Neural cell (in vitro differentiated cells): ENCODE results near the gene GANC. TPM values are rescaled to one million over a fixed set of nuclear protein-coding genes. Genes with fewer than 3 reads are reported as not detected.

Experiments used
- H2AFZ ChIP-seq: fragments of 200-600, 300-800 bp; sonication (generic), shearing (Covaris generic); 2 replicates; pipeline ENCODE4 v1.6.0; 2014; ENCODE audit warnings: low read depth, mild to moderate bottlenecking, antibody characterized with exemption, low read length, moderate library complexity
- H3F3A ChIP-seq: fragments of 200-600 bp; shearing (Covaris generic); 2 replicates; pipeline ENCODE4 v1.6.1; 2016; ENCODE audit warnings: mild to moderate bottlenecking, moderate library complexity, mixed read lengths, antibody characterized with exemption, low read length; ENCODE audit not compliant: insufficient read depth, poor library complexity, severe bottlenecking
- H3K27ac ChIP-seq: fragments of 200-600, 300-800 bp; sonication (generic), shearing (Covaris generic); 2 replicates; pipeline ENCODE4 v1.5.1; 2014; ENCODE audit warnings: mild to moderate bottlenecking, low read length, moderate library complexity
- H3K27me3 ChIP-seq: fragments of 300-800, 200-600 bp; sonication (generic), shearing (Covaris generic); 2 replicates; pipeline ENCODE4 v1.6.0; 2014; ENCODE audit warnings: mild to moderate bottlenecking, low read depth, low read length, moderate library complexity; ENCODE audit not compliant: insufficient read depth
- H3K36me3 ChIP-seq: fragments of 300-800, 200-600 bp; sonication (generic), shearing (Covaris generic); 2 replicates; pipeline ENCODE4 v1.5.1; 2014; ENCODE audit warnings: mild to moderate bottlenecking, antibody characterized with exemption, low read length, moderate library complexity; ENCODE audit not compliant: insufficient read depth
- H3K4me2 ChIP-seq: fragments of 300-800, 200-600 bp; sonication (generic), shearing (Covaris generic); 2 replicates; pipeline ENCODE4 v1.6.0; 2014; ENCODE audit warnings: mild to moderate bottlenecking, low read length
- H3K4me3 ChIP-seq: fragments of 300-800, 200-600 bp; sonication (generic), shearing (Covaris generic); 2 replicates; pipeline ENCODE4 v1.5.1; 2014; ENCODE audit warnings: mild to moderate bottlenecking, low read length, moderate library complexity
- H3K79me2 ChIP-seq: fragments of 200-600 bp; shearing (Covaris generic); replicated peaks from 2 replicates; pipeline ENCODE4 v1.6.0; 2014; ENCODE audit warnings: mild to moderate bottlenecking, low read length, moderate library complexity; ENCODE audit not compliant: insufficient read depth
- H3K9ac ChIP-seq: fragments of 300-800, 200-600 bp; sonication (generic), shearing (Covaris generic); 2 replicates; pipeline ENCODE4 v1.6.1; 2016; ENCODE audit warnings: mild to moderate bottlenecking, low read length, mixed read lengths
- H3K9me2 ChIP-seq: fragments of 200-600 bp; shearing (Covaris generic); 2 replicates; pipeline ENCODE4 v1.6.1; 2016; ENCODE audit warnings: mild to moderate bottlenecking, low read length, mixed read lengths; ENCODE audit not compliant: insufficient read depth
- H3K9me3 ChIP-seq: fragments of 200-600, 300-800 bp; sonication (generic), shearing (Covaris generic); 2 replicates; pipeline ENCODE4 v1.6.1; 2016; ENCODE audit warnings: mild to moderate bottlenecking, mixed run types, low read length, moderate library complexity, mixed read lengths
- H4K20me1 ChIP-seq: fragments of 200-600 bp; shearing (Covaris generic); 2 replicates; pipeline ENCODE4 v1.6.1; 2016; ENCODE audit warnings: mild to moderate bottlenecking, mixed run types; ENCODE audit not compliant: insufficient read depth
- EP300 ChIP-seq: fragments of 450-650 bp; conservative IDR thresholded peaks from 2 replicates; pipeline ENCODE4 v1.6.1; 2014; ENCODE audit warnings: antibody characterized with exemption, mild to moderate bottlenecking, moderate library complexity; ENCODE audit not compliant: poor library complexity, severe bottlenecking
- EZH2 ChIP-seq: fragments of 200-600, 300-800 bp; shearing (Covaris generic), sonication (generic); IDR thresholded peaks from 2 replicates; pipeline ENCODE4 v1.6.1; 2014; ENCODE audit warnings: antibody characterized with exemption, low read length, borderline replicate concordance, mild to moderate bottlenecking; ENCODE audit not compliant: insufficient read depth, poor library complexity, severe bottlenecking
- RAD21 ChIP-seq: fragments of 450-650 bp; conservative IDR thresholded peaks from 2 replicates; pipeline ENCODE4 v1.6.1; 2014; ENCODE audit warnings: antibody characterized with exemption, mild to moderate bottlenecking, moderate library complexity
- REST ChIP-seq: IDR thresholded peaks from 2 replicates; pipeline ENCODE4 v1.6.1; 2012; ENCODE audit warnings: borderline replicate concordance
- SMC3 ChIP-seq: fragments of 450-650 bp; conservative IDR thresholded peaks from 2 replicates; pipeline ENCODE4 v1.6.1; 2014; ENCODE audit warnings: antibody characterized with exemption, mild to moderate bottlenecking, moderate library complexity; ENCODE audit not compliant: poor library complexity
- TAF1 ChIP-seq: IDR thresholded peaks from 2 replicates; pipeline ENCODE4 v1.6.1; 2012; ENCODE audit warnings: low read depth
- polyA plus RNA-seq: library from polyadenylated mRNA; depleted of rRNA; stranded (reverse); fragments of >200 nt; gene quantifications from 2 replicates; pipeline ENCODE4 v1.2.3, GENCODE V29; 2014

Gene GANC
- polyA plus RNA-seq, 1 donor from 2014 or later = 6.0 TPM

GRCh38 chr15:42232606-42233005, 40.4 kb upstream of the GANC start:
- H2AFZ ChIP-seq = no peak overlapping the region
- no peaks in the 10 kb centered on the region for H4K20me1 ChIP-seq
- no peaks in the 10 kb centered on the region for H3F3A ChIP-seq
- no peak overlapping the region for H3K27ac ChIP-seq
- no peaks in the 10 kb centered on the region for H3K9me2 ChIP-seq
- H3K4me2 ChIP-seq = no peak overlapping the region
- no peaks in the 10 kb centered on the region for H3K9me3 ChIP-seq
- H3K9ac ChIP-seq = no peak overlapping the region
- no peaks in the 10 kb centered on the region for H3K79me2 ChIP-seq
- no peaks in the 10 kb centered on the region for H3K27me3 ChIP-seq
- peaks cover 15% of the 10 kb centered on the region for H3K36me3 ChIP-seq
- TF ChIP-seq REST = no peak
- TF ChIP-seq TAF1 = no peak
- TF ChIP-seq RAD21 = no peak
- no peak for TF ChIP-seq EP300
- TF ChIP-seq EZH2 = no peak
- no peak overlapping the region for H3K4me3 ChIP-seq

- TF ChIP-seq EP300 = no peak
- no peak for TF ChIP-seq REST
- TF ChIP-seq TAF1 = no peak
- no peak for TF ChIP-seq SMC3
- H2AFZ ChIP-seq = no peak overlapping the region
- H3K27me3 ChIP-seq = no peaks in the 10 kb centered on the region
- H4K20me1 ChIP-seq = no peaks in the 10 kb centered on the region
- no peak overlapping the region for H3K4me2 ChIP-seq
- H3K36me3 ChIP-seq = peaks cover 15% of the 10 kb centered on the region
- no peaks in the 10 kb centered on the region for H3K9me2 ChIP-seq
- H3K4me3 ChIP-seq = no peak overlapping the region
- H3F3A ChIP-seq = no peaks in the 10 kb centered on the region
- H3K9me3 ChIP-seq = no peaks in the 10 kb centered on the region
- no peak overlapping the region for H3K9ac ChIP-seq
- H3K27ac ChIP-seq = no peak overlapping the region
- no peaks in the 10 kb centered on the region for H3K79me2 ChIP-seq
These were observed 39.9 kb upstream of the GANC start for GRCh38 chr15:42233107-42233506.
